HTR-8/SVneo (cell line): ENCODE results near the gene ZNF57.
"Not testable (repeated sequence)": the region's sequence is repeated elsewhere in the genome, so short reads cannot be mapped to it uniquely, and the experiment has no call there.

Experiments used
- DNase-seq: peaks from one replicate; pipeline ENCODE4 v3.0.0; 2011; ENCODE audit warnings: low spot score, mixed read lengths; ENCODE audit not compliant: insufficient read length
- FAIRE-seq: peaks from 2 replicates; lab custom pipeline; 2011; peaks lifted over from hg19 to GRCh38; lab: Jason Lieb, UNC

ZNF57 gene

GRCh38 chr19:2900296-2901252 lies at the start of gene ZNF57:
Gene ZNF57 (plus strand): TSS chr19:2900928. CDS start chr19:2901046, 118 bp downstream.
- peak; percentile 93 for FAIRE-seq
- peak; percentile 98 for DNase-seq

GRCh38 chr19:2852598-2852997 lies 48.1 kb upstream of the ZNF57 start:
- DNase-seq (no peak), FAIRE-seq (no peak)

DNA sequence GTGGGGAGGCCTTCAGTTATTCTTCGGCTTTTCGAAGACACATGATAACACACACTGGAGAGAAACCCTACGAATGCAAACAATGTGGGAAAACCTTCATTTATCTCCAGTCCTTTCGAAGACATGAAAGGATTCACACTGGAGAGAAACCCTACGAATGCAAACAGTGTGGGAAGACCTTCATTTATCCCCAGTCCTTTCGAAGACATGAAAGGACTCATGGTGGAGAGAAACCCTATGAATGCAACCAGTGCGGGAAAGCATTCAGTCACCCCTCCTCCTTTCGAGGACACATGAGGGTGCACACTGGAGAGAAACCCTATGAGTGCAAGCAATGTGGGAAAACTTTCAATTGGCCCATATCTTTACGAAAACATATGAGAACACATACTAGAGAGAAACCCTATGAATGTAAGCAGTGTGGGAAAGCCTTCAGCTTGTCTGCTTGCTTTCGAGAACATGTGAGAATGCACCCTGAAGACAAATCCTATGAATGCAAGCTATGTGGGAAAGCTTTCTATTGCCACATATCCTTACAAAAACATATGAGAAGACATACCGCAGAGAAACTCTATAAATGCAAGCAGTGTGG lies 47.6 kb upstream of the ZNF57 start:
- DNase-seq = no peak
- no peak for FAIRE-seq

DNA sequence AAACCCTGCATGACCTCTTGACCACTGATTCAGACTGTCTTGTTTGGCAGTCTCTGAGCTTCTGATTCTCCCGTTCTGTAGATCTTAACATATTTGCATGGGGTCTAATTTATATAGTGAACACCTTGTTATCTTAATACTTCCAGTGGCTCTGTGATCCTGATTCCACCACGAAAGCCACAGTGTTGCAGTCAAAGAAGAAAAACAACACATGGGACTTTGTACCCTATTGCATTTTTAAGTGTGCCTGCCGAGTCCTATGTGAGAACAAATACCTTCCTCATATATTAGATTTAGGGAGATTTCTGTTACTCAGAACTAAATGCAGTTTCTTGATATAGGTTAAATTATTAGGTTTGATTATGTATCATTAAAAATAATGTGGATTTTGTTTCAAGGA lies 45.9 kb upstream of the ZNF57 start:
- no peak for FAIRE-seq

GRCh38 chr19:2856457-2857050 lies 44.2 kb upstream of the ZNF57 start:
- no peak for FAIRE-seq
- no peak for DNase-seq

More for the DNA sequence above, 45.9 kb upstream of the ZNF57 start:
- DNase-seq = no peak

DNA sequence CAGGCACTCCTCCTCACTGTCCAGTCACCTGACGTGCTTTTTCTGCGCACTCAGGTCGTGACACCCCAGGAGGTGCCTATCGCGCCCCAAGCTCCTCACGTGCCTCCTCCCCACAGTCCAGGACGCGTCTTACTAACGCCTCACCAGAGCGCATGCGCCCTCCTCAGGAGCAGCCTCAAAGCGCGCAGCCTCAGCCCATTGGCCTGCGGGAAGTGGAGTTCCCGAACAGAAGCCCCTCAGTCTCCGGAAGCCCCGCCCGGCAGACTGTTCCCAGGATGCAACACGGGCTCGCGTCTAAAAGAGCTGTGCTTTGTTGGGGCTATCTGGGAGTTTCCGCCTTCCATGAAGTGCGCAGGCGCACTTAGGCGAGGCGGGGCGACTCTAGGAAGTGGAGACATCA lies 41.9 kb upstream of the ZNF57 start:
- FAIRE-seq = no peak
- no peak for DNase-seq

DNA sequence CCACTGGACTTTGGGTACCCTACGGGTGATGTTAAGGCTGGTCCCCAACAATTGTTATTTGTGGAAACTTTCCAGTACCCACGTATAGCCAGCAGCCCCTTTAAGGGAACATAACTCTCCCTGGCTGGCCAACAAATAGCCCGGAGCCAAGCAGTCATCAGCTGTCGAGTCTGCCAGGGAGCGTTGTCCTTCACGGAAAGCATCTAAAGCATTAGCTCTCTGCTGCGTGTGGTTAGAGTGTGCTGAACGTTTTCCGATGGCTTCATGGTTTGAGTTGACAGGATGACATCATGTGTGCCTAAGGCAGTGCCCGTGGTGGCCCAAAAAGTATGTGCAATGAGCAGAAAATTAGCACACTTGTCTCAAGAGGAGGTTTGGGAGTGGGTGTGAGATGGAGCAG lies 36.9 kb upstream of the ZNF57 start:
- FAIRE-seq (no peak), DNase-seq (no peak)

DNA sequence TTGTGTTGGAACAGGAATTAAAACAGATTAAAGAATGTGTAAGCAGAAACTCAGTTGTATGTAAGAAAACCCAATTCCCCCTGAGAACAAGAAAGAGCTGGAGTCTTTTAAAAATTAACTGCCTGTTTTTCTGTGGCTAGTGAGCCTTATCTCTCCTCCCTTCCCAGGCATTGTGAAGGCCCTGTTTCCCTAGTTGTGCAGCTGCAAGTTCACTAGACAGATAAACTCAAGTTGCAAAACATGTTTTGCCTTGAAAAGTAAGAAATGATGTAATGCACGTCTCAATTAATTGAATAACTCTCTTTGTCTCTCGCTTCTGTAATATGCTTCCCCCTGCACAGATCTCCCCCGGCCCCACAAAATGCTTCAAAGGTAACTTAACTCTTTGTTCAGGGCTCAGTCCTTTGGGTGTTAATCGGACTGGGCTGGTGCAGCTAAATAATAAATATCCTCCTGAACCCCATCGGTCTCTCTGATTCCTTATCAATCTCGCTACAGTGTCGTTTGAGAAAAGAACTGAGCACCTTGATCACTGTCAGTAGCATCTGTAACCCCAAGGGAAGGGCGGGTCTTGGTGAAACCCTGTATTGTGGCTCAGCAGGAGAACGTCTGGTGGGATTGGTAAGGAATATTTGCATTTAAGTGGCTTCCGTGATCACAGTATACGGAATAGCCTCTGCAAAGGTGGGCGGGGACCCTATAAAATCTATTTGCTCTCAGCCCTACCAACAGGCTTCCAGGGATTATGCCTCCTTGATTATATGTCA lies 35.2 kb upstream of the ZNF57 start:
- FAIRE-seq (no peak), DNase-seq (no peak)

DNA sequence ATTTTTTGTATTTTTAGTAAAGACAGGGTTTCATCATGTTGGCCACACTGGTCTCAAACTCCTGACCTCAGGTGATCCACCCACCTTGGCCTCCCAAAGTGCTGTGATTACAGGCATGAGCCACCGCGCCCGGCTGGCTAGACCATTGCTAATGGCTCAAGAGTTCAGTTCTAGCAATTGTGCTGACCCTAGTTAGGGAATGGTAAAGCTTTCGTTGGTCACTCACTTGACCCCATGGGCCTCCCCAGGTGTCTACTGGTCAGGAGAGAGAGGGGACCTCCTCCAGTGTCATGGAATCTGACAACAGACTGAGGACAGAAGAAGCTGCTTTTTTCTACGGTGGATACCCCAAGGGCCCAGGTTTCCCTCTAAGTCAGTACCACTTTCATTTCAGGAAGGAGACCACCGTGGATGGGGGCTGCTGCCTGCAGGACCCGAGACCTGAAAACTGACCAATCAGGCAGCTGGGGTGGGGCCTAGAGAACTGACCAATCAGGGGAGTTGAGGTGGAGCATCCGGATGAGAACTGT lies 34.2 kb upstream of the ZNF57 start:
- no peak for DNase-seq
- FAIRE-seq = no peak

DNA sequence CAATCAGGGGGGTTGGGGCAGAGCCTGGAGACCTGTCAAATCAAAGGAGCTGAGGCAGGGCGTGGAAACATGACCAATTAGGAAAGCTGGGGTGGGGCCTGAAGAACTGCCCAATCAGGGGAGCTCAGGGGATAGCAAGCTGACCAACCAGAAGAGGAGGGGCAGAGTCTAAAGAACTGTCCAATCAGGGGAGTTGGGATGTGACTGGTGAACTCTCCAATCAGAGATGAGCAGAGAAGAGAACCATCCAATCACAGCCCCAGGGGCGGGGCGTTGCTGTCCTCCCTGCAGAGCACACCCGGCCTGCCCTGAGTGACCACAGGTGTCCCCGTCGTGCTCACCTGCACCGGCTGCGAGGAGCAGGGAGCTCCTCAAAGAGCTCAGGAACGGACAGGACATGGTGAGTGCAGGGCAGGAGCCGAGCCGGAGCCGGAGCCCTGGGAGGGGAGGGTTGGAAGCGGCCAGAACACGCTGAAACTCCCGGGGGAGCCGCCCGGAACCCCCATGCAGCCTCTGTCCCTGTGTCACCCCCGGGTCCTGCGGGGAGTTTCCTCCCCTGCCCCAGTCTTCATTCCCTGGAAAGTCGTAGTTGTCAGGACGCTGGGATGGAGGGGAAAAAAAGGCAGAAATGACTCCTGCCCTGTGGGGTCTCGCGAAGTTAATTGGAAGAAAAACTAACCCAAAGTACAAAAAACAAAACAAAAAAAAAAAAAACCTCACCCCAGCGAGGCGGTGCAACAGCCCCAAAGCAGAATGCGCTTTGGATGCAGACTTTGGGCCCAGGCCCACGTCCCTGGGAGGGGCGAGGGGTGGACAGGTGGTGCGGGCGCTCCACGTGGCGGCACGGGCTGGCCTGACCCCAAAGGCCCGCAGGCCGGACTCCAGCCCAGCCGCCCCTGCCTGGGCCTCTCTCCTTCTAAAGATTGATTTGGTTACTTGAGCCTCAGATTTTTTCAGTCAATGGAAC lies 33.4 kb upstream of the ZNF57 start, which contains the start of gene ZNF556:
Gene ZNF556, plus strand, starts transcription at position 311 of the 967 bp plus-strand sequence. Its CDS starts 87 bp downstream, at position 398.
- FAIRE-seq = no peak

DNA sequence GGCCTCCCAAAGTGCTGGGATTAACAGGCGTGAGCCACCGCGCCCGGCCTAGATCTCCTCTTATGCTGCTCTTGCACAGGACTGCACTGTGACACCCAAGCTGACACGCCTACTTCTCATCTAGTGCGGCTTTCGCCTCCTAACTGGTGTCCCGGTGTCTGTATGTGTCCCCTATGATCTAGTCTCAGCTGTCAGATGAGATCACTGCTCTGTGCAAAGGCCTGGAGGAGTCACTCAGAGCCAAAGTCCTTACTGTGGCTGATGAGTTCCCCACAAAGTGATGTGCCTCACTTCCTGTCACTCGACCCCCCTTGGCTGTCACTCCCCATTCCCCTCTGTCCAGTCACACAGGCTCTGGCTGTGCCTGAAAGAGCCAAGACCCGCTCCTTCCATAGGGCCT lies 31.1 kb upstream of the ZNF57 start:
- DNase-seq (no peak), FAIRE-seq (no peak)

More for the DNA sequence above, 33.4 kb upstream of the ZNF57 start, which contains the start of gene ZNF556:
- peak; percentile 78 for DNase-seq

DNA sequence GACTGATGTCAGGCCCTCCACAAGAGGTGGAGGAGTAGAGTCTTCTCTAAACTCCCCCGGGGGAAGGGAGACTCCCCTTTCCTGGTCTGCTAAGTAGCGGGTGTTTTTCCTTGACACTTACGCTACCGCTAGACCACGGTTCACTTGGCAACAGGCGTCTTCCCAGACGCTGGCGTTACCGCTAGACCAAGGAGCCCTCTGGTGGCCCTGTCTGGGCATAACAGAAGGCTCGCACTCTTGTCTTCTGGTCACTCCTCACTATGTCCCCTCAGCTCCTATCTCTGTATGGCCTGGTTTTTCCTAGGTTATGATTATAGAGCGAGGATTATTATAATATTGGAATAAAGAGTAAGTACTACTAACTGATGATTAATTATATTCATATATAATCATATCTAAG lies 28.6 kb upstream of the ZNF57 start:
- DNase-seq, FAIRE-seq: not testable (repeated sequence)

DNA sequence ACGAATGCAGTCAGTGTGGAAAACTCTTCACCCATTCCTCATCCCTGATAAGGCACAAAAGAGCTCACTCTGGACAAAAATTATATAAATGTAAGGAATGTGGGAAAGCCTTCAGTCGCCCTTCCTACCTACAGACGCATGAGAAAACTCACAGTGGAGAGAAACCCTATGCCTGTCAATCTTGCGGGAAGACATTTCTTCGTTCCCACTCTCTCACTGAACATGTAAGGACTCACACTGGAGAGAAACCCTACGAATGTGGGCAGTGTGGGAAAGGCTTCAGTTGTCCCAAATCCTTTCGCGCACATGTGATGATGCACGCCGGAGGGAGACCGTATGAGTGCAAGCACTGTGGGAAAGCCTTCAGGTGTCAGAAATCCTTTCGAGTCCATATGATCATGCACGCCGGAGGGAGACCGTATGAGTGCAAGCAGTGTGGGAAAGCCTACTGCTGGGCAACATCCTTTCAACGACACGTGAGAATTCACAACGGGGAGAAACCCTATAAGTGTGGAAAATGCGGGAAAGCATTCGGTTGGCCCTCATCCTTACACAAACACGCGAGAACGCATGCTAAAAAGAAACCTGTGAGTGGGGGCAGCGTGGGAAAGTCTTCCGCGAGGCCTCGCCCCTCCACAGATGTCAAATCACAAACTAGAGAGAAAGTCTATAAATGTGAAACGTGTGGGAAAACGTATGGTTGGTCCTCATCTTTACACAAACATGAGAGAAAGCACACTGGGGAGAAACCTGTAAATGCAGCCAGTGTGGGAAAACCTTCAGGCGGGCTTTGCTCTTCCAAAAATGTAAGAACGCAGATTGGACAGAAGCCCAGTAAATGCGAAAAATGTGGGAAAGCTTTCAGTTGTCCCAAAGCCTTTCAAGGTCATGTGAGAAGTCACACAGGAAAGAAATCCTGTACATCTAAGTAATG lies 23.1 kb upstream of the ZNF57 start:
- DNase-seq (no peak), FAIRE-seq (no peak)

GRCh38 chr19:2883686-2884439 lies 16.9 kb upstream of the ZNF57 start:
- FAIRE-seq = no peak
- no peak for DNase-seq

DNA sequence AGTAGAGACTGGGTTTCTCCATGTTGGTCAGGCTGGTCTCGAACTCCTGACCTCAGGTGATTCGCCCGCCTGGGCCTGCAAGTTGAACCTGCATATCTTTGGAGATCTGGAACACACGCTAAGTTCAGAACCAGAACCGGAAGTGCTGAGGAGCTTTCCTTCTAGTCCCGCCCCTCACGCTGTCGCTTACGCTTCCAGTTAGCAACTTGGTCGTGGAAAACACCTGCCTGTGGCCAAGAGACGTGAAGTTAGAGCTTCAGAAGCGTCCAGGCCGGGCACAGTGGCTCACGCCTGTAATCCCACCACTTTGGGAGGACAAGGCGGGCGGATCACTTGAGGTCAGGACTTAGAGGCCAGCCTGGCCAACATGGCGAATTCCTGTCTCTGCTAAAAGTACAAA lies 15.0 kb upstream of the ZNF57 start:
- FAIRE-seq = no peak

DNA sequence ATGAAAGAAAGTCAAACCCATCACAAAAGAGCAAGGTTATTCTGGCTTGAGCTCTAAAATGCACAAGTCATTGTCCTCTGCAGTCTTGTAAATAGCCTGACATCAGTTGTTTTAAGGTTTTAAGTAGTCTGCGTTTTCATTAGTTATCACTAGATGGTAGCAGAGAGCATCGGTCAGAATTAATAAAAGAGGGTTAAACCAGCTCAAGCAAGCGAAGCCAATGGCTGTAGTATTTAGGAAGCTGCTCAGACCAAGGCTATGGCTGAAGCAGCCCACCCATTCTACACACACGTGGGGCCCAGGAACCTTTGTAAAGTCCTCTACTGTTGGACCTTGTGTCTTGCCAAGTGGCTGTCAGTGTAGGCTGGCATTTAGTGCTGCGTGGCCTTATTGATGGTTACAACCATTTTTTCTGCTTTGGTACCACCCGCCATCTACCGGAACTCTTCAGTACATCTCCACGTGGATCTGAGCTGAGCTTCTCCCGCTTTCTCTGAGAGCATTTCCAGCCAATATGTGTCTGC lies 13.3 kb upstream of the ZNF57 start:
- DNase-seq = peak; percentile 60
- peak; percentile 59 for FAIRE-seq

More for the DNA sequence above, 15.0 kb upstream of the ZNF57 start:
- DNase-seq = no peak

DNA sequence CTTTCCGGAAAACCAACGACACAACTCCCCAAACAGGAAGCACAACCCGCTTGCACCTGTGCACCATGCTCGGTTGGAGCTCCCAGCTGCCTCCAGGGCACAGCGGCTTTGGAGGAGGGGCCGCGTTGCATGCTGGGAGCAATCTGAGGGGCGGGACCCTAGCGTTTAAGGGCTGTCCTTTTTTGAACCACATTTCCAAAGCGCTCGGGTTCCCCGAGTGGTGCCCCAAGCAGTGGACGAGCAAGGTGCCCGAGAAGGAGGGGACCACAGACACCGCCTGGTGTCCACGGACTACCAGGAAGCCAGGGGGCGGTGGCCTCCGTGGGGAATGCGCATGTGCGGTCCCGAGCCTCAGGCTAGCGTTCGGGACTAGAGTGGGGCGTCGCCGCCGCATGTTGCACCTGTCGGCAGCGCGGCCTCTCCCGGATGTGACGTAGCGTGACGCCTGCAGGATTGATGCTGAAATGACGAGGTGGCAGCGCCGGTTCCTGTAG lies 11.9 kb upstream of the ZNF57 start:
- DNase-seq = no peak
- FAIRE-seq = no peak
